Stimulated activated CD4-positive, alpha-beta T cell treated with anti-CD3 and anti-CD28 coated beads, TNF-alpha, amount 100 ng/mL, for 48 hours (primary cell): ENCODE data around the gene OAT.

Source experiments
- DNase-seq, 3 donors: peaks; one replicate each; pipeline ENCODE4 v3.0.0-alpha.2; 2020; ENCODE audit warnings: low read depth in 3 of 3

The OAT gene

DNA sequence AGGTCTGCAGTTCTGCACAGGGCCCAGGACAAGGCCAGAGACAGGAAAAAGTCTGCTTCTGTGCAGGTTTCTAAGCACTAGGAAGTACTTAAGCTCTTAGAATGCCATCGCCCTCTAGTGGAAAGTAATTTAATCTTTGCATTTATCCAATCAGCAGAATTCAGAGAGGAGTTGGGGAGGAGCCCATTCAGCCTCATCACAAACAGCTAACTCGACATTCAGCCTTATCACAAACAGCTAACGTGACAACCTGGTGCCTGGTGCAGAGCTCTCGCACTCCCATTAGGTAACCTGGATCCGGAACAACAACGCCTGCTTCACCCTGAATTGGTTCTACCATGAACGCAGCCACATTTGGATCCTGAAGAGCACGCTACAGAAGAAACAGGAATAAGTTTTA, 15.2 kb downstream of the OAT start:
- DNase-seq: no peak

DNA sequence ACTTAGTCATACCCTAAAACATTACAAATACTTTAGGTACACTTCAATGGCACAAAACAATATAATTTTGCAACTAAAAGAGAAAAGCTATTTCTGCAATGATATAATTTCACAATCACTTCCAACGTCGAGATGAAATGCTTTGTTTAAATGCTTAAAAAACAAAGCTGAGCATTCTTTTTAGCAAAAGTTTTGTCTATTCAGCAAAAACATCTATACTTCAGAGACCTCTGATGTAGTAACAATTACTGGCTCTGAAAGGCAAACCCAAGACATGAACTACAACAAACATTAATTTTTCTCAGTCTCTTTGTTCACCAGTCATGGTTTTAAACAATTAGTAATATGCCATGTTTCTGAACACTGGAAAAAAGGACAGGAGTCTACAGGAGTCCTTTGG, 16.4 kb downstream of the OAT start:
- no peak for DNase-seq

DNA sequence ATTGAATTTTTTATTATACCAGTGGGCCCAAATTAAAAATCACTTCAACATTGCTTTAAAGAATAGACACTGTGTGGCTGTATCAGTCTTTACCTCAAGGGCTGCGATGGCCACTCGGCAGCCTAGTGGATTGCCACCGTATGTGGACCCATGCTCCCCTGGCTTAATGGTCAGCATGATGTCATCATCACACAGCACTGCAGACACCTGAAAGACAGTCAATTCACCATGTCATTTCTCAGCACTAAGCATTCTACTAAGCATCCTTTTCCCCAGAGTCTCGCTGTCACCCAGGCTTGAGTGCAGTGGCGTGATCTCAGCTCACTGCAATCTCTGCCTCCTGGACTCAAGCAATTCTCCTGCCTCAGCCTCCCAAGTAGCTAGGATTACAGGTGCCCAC, 17.1 kb downstream of the OAT start:
- no peak for DNase-seq

DNA sequence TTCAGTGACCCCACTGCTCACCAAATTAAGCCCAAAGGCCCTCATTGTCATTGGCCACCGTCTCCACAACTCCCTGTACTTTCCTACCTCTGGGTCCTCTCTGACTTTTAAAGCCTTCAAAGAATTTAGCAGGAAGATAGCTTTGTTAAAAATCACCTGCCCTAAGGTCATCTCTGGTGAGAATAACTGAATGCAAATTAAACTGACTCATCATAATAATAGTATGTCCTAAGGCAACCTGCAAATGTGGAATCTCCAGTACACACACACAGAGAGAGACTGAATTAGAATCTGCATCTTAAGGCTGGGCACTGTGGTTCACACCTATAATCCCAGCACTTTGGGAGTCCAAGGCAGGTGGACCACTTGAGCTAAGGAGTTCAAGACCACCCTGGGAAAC, 24.1 kb downstream of the OAT start:
- no peak for DNase-seq

DNA sequence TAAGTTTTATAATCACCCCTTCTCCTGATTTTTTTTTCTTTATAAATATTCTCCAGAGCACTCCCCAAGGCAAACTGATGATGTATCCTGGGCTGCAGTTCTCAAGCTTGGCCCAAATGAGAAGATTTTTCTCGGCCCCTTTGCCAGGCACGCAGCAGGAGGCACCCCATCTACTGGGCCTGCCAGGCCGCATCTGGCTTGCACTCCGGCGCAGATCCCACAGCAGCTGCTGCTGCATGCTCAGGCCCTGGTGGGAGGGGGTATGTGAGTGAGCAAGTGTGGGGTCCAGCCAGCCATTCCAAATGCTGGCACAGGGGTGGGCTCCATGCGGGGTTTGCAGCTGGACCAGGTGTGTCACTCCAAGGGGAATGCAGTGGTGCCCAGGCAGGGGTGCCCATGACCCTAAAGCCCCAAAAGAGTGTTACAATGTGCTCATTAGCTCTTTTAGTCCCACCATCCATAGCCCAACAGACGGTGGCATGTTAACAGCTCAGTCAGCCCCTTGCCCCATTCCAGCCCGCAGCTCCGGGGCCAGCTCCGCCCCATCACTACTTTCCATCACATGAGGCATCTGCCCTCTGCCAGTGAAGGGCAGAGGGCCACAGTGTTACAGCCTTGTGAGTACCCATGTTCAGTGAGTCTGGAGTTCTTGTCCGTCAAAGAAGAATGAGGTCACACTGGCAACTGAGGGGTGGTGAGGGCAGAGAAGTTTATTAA, 25.9 kb downstream of the OAT start:
- no peak for DNase-seq

DNA sequence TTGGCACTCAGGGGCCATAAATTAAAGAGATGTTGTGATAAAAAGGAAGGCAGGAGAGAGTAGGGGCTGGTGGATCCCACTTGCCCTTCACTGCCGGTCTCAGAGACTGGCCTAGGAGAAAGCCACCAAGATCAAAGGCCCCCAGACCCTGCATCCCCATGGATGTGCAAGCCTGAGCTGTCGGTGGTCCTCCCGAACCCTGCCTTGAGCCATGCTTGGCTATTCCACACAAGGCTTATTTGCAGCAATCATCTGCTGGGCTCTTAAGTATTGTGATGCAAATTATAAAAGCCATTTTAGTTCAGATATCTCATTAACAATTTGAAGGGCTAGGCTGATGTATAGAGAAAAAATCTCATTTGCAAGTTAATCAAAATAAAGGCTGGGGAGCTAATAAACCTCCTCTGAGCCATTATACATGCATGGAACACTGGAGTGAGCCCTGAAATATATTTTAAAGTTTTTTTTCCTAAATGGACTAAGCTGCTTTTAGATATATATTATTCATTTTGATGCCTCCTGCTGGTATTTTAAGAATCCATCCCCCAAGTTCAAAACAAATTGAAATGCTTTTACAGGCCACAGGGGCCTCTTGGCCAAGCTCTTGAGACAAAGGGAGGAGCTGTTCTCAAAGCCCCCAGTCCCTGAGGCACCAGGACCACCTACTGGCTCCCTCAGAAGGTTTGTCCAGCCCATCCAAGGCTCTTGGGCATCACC, 28.1 kb downstream of the OAT start:
- DNase-seq: no peak

DNA sequence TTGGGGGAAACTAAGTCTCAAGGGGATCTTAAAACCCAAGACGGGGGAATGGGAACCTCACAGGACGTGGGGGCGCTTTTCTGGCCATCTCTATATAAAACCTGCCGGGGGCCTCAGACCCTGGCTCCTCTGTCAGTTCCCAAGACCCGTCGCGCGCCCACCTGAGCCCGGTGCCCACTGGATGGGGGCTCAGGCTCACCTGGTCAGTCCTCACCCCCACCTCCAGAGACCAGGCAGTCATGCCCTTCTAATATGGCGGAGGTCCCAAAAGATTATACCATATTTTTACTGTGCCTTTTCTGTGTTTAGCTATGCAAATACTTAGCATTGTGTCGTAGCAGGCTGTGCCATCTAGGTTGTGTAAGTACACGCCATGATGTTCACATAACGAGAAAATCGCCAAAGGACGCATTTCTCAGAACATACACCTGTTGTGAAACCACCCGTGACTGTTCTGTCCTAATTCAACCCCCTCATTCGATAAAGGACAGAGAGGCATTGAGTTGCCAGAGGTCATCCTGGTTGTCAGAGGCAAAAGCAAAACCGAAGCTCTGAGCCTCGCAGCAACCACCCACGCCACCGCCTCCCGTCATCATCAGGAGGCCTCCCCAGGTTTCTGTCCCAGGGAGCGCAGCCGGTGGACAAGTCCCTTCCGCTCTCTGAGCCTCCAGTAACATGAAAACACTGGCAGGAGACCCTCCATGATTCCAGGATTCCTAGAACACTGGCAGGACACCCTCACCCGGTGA, 28.9 kb downstream of the OAT start:
- DNase-seq: no peak

DNA sequence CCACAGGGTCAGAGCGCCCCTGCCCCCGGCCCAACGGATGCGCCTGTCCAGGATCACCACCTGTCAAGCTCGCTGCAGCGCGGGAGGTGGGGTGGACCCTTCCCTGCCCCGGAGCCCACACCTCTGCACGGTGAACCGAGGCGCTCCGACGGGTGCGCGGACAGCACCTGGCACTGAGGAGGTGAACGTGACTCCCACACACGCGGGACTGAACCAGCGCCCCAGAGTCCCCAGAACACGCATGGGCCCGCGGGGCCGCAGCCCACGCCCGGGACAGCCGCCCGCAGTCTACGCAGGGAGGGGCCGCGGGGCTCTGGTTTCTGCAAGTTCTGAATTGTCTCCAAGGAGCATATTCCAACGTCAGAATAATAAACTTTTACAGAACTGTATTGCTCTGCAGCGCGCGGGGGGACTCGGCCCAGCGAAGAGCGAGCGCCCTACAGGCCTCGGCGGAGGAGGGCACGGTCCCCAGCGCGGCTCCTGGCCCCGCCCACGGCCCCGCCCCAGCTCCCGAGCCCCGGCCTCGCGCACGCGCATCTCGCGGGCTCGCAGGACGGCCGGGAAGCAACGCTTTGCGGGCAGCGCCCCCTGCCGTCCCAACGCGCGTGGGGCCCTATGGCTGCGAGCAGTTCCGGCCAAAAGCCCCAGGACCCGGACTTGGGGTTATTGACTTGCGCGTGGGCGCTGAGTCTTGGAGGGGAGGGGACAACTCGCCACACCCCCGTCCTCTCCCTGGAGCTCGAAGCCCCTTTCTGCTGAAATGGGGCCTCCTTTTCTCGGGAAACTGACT, 29.7 kb downstream of the OAT start:
- peak; percentile 80 to 94 (median 87) for DNase-seq

DNA sequence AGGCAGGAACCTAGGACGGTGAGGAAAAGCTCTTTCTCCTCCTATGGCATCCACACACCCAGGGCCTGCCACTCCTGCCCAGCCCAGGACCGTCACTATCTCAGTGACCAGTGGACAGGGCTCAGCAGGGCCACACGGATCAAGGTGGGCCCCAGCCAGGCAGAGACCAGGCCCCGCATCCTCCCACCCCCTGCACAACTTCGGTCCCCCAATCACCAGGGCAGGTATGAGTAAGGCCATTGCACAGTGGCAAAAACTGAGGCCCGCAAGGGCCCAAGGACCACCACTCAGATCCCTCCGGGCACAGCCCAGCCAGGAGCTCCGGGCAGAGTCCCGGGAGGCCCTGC, 30.3 kb downstream of the OAT start:
- DNase-seq: no peak

DNA sequence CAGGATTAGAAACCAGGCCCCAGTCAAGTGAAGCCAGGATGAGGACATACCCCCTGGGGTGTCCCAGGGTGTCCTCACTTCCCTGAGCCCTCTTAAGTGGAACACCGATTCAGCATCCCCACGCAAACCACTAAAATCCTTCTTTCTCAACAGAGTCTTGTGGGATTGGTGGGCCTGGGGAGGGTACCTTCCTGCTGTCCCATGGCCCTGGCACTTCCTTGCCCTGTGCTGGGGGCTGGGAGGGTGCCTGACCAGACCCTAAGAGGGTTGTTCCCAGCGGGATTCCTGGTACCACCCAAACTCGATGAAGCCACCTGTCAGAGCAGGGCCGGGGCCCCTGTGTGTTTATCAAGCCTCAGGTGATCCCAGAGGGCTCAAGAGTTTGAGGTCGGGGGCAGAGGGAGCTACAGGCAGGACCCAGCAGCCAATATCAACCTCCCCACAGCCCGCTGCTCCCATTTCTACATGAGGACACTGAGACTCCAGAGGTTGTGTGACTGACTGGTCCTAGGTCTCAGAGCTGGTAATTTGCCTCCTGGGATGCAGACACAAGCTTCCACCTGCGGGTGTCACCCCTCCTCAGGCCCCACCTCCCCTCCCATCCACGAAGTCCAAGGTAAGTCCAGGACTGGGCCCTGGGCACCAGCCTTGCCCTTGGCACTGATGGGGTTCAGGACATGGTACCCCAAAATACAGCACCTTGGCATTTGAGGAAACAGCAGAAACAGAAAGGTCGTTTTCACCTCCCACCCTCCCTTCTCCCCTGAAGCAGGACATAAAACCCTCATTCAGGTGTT, 31.4 kb downstream of the OAT start:
- no peak for DNase-seq

DNA sequence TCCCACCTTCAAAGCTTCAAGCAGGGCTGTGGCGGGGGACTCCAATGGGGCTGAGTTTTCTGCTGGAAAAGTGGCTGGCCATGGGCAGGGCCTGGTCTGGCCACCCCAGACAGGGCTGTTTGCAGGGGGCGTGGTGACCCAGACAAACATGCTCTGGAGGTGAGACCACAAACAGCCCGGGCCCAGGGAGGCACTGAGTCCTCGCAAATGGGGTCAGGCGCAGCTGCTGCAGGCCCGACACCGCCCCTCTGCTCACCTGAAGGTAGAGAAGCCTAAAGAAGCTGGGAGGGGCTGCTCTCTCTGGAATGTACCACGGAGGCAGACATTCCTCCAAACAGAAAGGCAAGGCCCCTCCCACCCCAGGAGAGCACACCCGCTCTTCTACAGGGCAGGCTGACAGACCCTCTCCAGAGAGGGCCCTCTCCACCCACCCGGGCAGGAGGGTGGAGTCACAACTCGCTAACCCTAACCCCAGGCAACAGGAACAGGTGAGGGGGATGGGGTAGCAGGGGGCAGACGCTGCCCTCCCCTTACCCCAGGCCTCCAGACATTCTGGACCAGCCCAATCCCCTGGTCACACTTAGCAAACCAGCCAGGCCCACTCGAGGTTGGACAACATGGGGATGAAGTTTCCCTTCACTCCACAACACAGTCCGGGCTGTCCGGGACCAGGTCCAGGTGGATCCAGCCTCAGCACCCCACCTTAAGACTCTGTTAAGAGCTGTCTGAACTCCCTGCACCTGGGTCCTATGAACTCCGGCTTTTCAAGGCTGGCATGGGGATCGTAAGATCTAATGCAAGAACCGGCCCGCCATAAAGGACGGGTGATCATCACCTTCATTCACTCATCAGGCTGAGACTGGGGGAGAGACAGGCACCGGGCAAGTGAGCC, 32.3 kb downstream of the OAT start:
- DNase-seq: no peak

DNA sequence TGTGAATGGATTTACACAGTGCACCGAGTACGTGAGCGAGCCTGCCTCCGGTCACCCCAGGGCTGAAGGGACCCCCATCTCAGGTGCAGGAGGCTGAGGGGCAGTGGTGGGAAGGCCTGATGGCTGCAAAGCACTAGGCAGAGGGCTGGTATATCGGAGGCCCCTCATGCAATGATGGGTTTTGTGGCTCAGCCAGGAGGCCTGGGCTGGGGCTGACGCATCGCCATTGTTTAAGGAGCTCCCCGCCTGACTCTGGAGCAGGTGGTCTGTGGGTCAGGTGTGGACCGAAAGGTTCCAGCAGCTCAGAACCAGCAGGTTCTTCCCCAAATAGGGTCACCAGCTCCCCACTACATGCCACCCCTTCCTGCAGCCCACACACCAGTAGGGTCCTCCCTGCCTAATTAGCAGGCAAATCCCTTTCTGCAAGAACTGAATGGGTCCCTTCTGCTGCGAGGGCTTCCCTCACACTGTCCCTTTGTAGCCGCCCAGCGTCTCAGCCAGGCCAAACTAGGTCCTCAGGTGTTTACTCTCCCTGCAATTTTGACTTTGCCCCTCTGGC, 33.0 kb downstream of the OAT start:
- DNase-seq: no peak

DNA sequence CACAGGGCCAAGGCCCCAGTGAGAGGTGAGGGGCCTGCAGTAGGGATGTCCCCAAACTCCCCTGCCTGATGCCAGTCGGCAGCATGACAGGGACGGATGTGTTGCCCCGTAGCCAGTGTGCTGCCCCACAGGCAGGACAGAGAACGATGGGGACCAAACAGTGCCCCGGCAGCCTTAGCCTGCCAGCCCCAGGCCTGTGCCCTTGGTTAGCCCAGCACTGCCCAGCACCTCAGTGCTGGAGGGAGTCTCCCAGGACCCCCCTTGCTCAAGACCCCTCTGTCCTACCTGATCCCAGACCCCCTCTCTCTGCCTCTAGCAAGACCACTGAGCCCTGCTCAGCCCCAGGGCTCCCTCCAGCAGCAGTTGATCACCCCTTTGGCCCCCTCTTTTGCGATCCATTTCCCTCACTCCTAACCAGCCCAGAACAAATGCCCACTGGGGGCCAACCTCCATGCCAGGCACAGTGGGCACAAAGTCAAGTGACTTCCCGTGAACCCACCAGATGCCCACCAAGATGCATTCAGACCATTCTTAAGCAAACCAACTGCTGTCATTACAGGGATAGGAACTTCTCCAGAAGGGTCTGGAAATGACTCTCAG, 34.0 kb downstream of the OAT start:
- no peak for DNase-seq

DNA sequence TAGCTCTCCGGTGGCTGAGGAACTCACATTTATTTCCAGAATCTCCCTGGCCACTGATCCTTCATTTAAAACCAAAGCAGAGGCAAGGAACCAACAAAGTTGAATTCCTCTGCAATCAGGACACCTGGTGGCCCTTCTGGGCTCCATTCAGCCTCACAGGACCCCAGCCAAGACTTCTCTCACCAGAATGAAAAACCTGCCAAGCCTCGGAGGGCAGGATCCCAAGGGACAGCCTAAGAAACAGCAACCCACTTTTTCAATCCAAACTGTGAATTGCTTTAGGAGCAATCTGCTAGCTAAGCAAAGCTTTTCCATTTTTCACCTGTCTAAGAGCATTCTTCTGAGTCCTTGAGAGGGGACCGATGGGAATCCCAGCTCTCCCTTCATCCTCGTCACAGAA, 34.6 kb downstream of the OAT start:
- DNase-seq: no peak

DNA sequence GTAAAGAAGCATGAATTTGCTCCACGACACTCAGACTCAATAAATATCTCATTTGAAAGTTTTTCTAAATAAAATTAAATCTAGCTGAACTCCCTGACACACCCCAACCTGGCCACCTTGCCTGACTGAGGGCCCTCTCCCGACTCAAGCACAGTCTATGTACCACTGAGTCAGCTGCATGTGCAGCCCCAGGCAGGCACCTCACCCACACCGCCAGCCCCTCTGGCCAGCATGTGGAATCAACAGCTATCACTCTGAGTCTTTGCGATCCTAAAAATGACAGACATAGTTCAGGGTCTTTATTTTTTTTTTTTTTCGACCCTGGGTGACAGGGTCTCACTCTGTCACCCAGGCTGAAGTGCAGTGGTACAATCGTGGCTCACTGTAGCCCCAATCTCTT, 35.2 kb downstream of the OAT start:
- no peak for DNase-seq

DNA sequence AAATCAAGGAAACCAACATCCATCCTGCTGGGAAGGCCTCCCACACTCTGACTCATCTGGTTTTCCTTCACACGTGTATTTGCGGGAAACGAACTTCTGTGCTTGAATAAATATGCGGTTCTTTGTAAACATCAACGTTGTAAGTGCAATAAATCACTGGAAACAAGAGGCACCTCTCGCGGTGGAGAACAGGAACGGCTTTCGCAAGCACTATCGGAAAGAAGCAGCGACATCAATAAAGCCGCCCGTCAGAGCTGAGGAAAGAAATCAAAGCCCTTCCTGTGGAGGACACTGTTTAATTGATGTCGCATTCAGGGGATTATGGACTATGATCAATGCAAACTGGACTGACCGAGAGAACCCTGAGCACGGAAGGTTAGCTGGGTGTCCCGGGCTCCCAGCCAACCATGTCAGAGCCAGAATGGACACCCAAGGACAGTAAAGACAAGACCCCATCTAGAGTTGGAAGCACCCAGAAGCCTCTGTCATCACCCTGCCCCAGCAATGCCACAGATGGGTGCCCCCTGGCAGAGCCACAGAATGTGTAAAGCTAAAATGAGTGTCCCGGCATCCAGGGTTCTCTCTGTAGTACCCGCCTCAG, 37.6 kb downstream of the OAT start:
- no peak for DNase-seq

DNA sequence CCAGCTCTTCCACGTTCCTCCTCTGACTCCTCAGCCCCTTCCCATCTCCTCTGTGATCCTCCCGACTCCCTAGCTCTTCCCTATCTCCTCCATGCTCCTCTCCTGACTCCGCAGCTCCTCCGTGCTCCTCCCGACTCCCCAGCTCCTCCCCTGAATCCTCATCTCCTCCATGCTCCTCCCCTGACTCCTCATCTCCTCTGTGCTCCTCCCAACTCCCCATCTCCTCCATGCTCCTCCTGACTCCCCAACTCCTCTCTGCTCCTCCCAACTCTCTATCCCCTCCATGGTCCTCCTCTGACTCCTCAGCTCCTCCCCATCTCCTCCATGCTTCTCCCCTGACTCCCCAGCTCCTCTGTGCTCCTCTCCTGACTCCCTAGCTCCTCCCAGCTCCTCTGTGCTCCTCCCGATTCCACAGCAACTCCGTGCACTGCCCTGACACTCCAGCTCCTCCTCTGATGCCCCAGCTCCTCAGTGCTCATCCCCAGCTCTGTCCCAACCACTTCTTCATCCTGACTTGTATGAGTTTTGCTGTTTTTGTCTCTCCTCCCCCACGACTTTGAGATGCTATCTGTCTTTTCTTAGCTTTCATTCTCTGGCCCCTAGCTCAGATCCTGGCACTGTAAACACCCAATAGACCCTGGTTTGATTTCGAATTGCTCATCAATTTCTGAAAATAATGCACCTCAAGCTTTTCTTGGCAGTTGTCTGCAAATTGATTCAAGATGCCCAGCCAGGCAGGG, 38.3 kb downstream of the OAT start:
- no peak for DNase-seq

DNA sequence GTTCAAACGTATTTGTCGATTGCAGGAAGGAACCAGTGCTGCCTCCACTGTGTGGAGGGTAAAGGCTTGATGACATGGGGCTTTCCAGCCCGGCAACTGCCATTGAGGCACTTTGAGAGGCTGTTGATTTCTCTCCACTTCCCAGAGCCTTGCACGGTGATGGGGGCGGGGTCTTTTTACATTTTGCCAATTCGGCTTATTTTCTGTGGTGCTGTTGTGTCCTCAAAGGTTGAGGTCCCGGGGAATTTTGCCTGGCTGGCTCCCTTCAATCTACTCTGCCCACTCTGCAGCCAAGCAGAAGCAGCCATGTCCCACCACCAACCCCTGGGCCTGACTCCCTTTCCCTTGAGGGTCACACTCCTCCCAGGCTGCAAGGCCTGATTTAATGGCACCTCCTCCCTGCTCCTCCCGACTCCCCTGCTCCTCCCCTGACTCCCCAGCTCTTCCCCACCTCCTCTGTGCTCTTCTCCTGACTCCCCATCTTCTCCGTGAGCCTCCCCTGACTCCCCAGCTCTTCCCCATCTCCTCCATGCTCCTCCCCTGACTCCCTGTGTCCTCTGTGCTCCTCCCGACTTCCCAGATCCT, 39.0 kb downstream of the OAT start:
- no peak for DNase-seq
